ENCODE results near the gene BCAR1.

BCAR1 gene

DNA sequence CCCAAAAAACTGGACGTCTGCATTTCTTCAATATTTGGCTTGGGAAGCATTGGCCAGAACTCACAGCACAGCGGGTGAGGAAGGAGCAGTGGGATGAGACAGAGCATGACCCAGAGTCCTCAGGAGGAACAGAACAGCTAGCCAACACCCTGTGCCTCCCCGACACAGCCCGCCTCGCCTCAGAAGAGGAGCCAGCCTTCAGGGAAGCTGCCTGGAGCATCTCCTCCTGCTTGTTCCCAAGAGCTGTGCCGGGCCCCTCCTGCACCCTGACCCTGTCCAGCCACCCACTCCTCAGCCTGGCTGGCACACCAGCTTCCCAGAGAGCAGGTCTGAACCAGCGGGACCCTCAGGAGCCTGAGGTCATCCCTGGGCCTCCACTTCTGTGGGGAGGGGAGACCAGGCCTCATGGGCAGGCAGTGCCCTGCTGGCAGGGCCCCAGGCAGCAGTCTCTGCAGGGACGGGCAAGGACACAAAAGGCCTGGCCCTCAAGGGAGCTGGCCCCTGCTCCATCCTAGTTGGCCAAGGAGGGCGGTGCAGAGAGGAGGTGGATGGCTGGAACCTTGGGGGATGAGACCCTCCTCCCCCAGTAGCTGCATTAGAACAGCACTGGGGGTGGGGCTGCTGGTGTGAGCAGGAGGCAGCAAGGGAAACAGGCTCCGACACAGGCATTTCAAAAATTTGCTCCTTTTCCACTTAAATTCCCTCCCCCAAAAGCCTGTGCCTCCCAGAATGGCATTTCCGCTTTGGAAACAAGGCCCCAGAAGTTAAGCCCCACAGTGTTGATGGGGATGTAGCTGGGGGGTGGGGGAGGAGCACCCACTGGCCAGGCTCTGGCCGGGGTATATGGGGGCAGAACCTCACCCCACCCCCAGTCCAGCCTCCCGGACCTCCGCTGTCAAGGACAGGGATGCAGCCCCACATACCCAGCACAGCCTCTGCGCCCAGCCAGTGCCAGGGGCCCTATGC lies 1.8 kb upstream of the BCAR1 start:
- no peak for TF ChIP-seq POLR2AphosphoS5 (IDR thresholded peaks at IDR 0.05; ENCODE audit: borderline replicate concordance, low read depth, low read length)
- no peak for TF ChIP-seq FOXP2 (optimal IDR thresholded peaks at IDR 0.05; ENCODE audit: control extremely low read depth, extremely low read length, insufficient read depth)
- no peak for TF ChIP-seq EZH2 (IDR thresholded peaks at IDR 0.05)
- DNase-seq (ENCODE audit: low read depth, low spot score) = no peak
- Histone ChIP-seq H3K36me3 (ENCODE audit: insufficient read depth, low read length) (no peaks in the 10 kb centered on the region), H3K4me3 (peak overlapping the region; percentile 12; the same call in 1 of the 2 replicates), H3K9me3 (ENCODE audit: low read depth, low read length) (no peaks in the 10 kb centered on the region), H3K27ac (peak overlapping the region; percentile 67), H3K9ac (ENCODE audit: insufficient read length) (no peak overlapping the region)

DNA sequence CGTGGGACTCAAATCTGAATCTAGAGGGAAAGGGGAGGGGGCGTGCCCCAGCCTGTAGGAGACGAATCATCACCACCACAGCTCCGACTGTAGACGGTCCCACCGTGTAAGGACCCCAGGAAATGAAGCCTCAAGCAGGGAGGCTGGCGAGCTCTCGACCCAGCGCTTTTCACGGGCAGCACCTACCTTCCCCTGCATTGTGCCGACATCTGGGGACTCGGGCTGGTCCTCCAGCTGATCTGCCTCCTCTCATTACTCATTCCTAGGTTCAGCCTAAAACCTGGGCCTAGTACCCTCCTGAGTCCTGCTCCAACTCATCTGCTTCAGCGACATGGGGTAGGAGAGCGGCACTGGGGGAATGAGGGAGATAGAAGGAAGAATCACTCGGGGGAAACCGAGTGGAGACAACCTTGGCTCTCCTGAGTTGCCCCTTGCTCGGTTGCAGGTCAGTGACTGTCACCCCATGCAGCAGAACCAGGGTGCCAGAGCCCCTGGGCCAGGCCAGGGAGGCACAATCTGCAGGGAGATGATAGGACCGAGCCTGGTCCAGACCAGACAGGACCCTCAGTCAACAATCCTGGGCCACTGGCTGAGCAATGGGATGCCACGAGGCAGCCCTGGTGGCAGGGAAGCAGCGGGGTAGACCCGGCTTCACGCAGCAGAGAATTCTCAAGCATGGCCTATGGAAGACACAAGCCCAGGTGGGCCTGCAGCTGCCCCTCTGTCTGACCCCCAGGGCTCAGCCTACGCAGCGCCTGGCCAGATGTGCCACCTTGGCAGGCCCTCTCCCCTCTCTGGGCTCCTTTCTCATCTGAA lies 833 bp upstream of the BCAR1 start:
- no peak for DNase-seq (ENCODE audit: low read depth, low spot score)
- Histone ChIP-seq H3K9ac (ENCODE audit: insufficient read length) (no peak overlapping the region), H3K4me3 (peak overlapping the region; percentile 28; the same call in 1 of the 2 replicates), H3K9me3 (ENCODE audit: low read depth, low read length) (no peaks in the 10 kb centered on the region), H3K27ac (peak overlapping the region; percentile 67), H3K36me3 (ENCODE audit: insufficient read depth, low read length) (no peaks in the 10 kb centered on the region)
- no peak for TF ChIP-seq FOXP2 (optimal IDR thresholded peaks at IDR 0.05; ENCODE audit: control extremely low read depth, extremely low read length, insufficient read depth)
- no peak for TF ChIP-seq EZH2 (IDR thresholded peaks at IDR 0.05)
- no peak for TF ChIP-seq POLR2AphosphoS5 (IDR thresholded peaks at IDR 0.05; ENCODE audit: borderline replicate concordance, low read depth, low read length)

DNA sequence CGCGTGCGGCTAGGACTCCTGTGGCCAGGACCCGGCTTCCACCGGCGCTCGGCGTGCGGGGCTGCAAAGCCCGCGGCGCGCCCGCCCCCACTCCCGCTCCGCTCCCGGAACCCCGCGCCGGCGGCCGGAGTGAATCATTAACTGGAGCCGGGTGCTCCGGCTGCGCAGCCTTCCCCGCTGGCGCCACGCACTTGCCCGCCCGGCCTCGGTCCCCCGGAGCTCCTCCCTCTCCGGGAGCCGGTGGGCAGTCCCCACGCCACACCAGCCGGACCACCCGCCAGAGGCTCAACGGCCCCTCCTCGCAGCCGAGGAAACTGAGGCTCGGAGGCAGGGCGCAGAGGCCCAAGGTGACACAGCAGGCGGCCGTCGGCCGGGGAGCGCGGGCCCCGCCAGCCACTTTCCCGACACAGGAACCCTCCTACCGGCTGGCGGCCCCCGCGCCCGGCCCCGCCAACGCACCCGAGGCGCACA lies 580 bp downstream of the BCAR1 start:
- Histone ChIP-seq H3K27ac (no peak overlapping the region), H3K36me3 (ENCODE audit: insufficient read depth, low read length) (no peaks in the 10 kb centered on the region), H3K9me3 (ENCODE audit: low read depth, low read length) (no peaks in the 10 kb centered on the region), H3K4me3 (peak overlapping the region; percentile 75), H3K9ac (ENCODE audit: insufficient read length) (peak overlapping the region; percentile 60)
- DNase-seq (ENCODE audit: low read depth, low spot score) = no peak
- no peak for TF ChIP-seq EZH2 (IDR thresholded peaks at IDR 0.05)
- TF ChIP-seq FOXP2 (optimal IDR thresholded peaks at IDR 0.05; ENCODE audit: control extremely low read depth, extremely low read length, insufficient read depth) = no peak
- no peak for TF ChIP-seq POLR2AphosphoS5 (IDR thresholded peaks at IDR 0.05; ENCODE audit: borderline replicate concordance, low read depth, low read length)

GRCh38 chr16:75250089-75250808 lies 1.2 kb downstream of the BCAR1 start:
- H3K27ac ChIP-seq = no peak overlapping the region
- H3K9ac ChIP-seq (ENCODE audit: insufficient read length) = peak overlapping the region; percentile 60
- no peak for DNase-seq (ENCODE audit: low read depth, low spot score)
- no peaks in the 10 kb centered on the region for H3K9me3 ChIP-seq (ENCODE audit: low read depth, low read length)
- H3K36me3 ChIP-seq (ENCODE audit: insufficient read depth, low read length) = no peaks in the 10 kb centered on the region
- peak overlapping the region; percentile 75 for H3K4me3 ChIP-seq
- no peak for TF ChIP-seq FOXP2 (optimal IDR thresholded peaks at IDR 0.05; ENCODE audit: control extremely low read depth, extremely low read length, insufficient read depth)
- TF ChIP-seq EZH2 (IDR thresholded peaks at IDR 0.05) = no peak
- no peak for TF ChIP-seq POLR2AphosphoS5 (IDR thresholded peaks at IDR 0.05; ENCODE audit: borderline replicate concordance, low read depth, low read length)

GRCh38 chr16:75249441-75249840 lies 2.0 kb downstream of the BCAR1 start:
- DNase-seq (ENCODE audit: low read depth, low spot score) = no peak
- TF ChIP-seq EZH2 (IDR thresholded peaks at IDR 0.05) (no peak), POLR2AphosphoS5 (IDR thresholded peaks at IDR 0.05; ENCODE audit: borderline replicate concordance, low read depth, low read length) (no peak), FOXP2 (optimal IDR thresholded peaks at IDR 0.05; ENCODE audit: control extremely low read depth, extremely low read length, insufficient read depth) (no peak)
- Histone ChIP-seq H3K9ac (ENCODE audit: insufficient read length) (no peak overlapping the region), H3K27ac (no peak overlapping the region), H3K9me3 (ENCODE audit: low read depth, low read length) (no peaks in the 10 kb centered on the region), H3K4me3 (no peak overlapping the region), H3K36me3 (ENCODE audit: insufficient read depth, low read length) (no peaks in the 10 kb centered on the region)

- TF ChIP-seq FOXP2 (optimal IDR thresholded peaks at IDR 0.05; ENCODE audit: control extremely low read depth, extremely low read length, insufficient read depth) (no peak), EZH2 (IDR thresholded peaks at IDR 0.05) (no peak), POLR2AphosphoS5 (IDR thresholded peaks at IDR 0.05; ENCODE audit: borderline replicate concordance, low read depth, low read length) (no peak)
- no peak for DNase-seq (ENCODE audit: low read depth, low spot score)
- H3K36me3 ChIP-seq (ENCODE audit: insufficient read depth, low read length) = no peaks in the 10 kb centered on the region
- no peaks in the 10 kb centered on the region for H3K9me3 ChIP-seq (ENCODE audit: low read depth, low read length)
- no peak overlapping the region for H3K9ac ChIP-seq (ENCODE audit: insufficient read length)
- no peak overlapping the region for H3K27ac ChIP-seq
- no peak overlapping the region for H3K4me3 ChIP-seq
Measured at GRCh38 chr16:75248536-75249380, 2.7 kb downstream of the BCAR1 start.

- no peak for TF ChIP-seq FOXP2 (optimal IDR thresholded peaks at IDR 0.05; ENCODE audit: control extremely low read depth, extremely low read length, insufficient read depth)
- TF ChIP-seq POLR2AphosphoS5 (IDR thresholded peaks at IDR 0.05; ENCODE audit: borderline replicate concordance, low read depth, low read length) = no peak
- TF ChIP-seq EZH2 (IDR thresholded peaks at IDR 0.05) = no peak
- Histone ChIP-seq H3K9me3 (ENCODE audit: low read depth, low read length) (no peaks in the 10 kb centered on the region), H3K36me3 (ENCODE audit: insufficient read depth, low read length) (no peaks in the 10 kb centered on the region), H3K27ac (no peak overlapping the region), H3K9ac (ENCODE audit: insufficient read length) (no peak overlapping the region), H3K4me3 (no peak overlapping the region)
- no peak for DNase-seq (ENCODE audit: low read depth, low spot score)
Measured at GRCh38 chr16:75248142-75248535, 3.3 kb downstream of the BCAR1 start.
